ENCODE data around the gene COX6B2.

DNA sequence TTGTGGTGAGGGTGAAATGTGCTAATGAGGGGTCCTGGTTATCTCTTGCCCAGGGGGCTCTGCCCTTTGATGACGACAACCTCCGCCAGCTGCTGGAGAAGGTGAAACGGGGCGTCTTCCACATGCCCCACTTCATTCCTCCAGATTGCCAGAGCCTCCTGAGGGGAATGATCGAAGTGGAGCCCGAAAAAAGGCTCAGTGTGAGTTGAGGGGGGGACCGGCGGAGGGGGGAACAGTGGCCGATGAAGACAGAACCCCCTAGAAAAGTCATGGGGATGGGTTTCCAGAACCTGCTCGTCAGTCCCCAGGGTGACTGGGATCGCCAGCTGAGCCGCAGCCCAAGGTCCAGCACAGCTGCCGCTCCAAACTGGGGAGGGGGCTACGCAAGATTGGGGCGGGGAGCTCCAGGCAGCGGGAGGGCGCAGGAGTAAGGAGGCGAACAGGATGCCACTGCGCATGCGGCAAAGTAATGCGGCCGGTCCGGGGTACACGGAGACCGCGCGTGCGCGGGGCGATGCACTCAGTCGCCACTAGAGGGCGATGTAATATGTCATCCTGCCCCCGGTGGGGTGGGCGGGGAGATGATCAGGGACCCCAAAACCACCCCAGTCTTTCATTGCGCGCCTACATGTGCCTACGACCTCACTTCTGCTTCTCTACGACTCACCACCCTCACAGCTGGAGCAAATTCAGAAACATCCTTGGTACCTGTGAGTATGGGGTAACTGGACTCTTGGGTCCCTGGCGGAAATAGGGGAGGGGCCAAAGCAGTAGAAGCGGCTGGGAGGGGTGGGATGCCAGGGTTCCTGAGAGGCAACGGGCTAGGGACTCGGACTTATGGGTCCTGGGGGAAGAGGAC lies 52.8 kb downstream of the COX6B2 start:
- TF ChIP-seq, protein P1, sequence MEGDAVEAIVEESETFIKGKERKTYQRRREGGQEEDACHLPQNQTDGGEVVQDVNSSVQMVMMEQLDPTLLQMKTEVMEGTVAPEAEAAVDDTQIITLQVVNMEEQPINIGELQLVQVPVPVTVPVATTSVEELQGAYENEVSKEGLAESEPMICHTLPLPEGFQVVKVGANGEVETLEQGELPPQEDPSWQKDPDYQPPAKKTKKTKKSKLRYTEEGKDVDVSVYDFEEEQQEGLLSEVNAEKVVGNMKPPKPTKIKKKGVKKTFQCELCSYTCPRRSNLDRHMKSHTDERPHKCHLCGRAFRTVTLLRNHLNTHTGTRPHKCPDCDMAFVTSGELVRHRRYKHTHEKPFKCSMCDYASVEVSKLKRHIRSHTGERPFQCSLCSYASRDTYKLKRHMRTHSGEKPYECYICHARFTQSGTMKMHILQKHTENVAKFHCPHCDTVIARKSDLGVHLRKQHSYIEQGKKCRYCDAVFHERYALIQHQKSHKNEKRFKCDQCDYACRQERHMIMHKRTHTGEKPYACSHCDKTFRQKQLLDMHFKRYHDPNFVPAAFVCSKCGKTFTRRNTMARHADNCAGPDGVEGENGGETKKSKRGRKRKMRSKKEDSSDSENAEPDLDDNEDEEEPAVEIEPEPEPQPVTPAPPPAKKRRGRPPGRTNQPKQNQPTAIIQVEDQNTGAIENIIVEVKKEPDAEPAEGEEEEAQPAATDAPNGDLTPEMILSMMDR (conservative IDR thresholded peaks at IDR 0.05; ENCODE audit: low read length), result peak; percentile 96
- TF ChIP-seq EZH2phosphoT487 (IDR thresholded peaks at IDR 0.05; ENCODE audit: borderline replicate concordance, low read depth, low read length), result no peak

All from OCI-LY7 (cell line).